Measurements from ENCODE around the gene EPHB1.

Gene EPHB1

DNA sequence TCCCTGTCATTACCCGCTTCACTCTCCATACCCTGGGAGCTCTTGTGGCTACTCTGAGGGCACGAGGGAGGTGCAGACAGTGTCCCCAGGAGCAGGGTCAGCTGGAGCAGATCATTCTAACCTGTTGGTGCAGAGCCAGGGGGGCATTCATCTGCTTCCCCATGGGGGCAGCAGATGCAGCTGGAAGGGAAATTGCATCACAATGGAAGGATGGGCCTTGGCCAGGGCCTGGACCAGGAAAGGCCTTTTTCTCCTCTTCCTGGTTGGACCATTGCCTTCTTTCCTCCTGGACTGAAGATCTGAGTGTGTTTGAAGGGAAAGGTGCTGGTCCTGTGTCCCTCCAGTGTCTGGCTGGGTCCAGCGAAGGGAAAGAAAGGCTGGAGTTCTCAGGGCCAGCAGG is 55.7 kb downstream of the EPHB1 start:
- no peak for DNase-seq (ENCODE audit: low spot score)

DNA sequence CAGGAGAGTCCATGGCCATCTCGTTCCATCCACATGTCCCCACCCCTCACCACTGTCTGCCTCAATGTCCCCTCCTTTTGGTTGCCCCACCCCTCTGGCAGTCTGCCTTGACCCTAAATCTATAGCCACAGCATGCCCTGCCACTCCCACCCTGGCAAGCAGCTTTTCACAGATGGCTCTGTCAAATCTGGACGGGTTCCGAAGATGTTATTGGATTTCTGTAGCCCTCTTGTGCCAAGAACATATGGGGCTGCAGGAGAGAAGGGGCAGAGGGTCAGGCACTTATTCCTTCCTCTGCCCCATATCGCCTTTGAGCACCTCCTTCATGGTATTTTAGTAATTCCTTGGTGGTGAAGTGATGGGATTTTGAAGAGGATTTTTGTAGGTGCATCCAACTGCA is 57.1 kb downstream of the EPHB1 start:
- DNase-seq (ENCODE audit: low spot score) = no peak

DNA sequence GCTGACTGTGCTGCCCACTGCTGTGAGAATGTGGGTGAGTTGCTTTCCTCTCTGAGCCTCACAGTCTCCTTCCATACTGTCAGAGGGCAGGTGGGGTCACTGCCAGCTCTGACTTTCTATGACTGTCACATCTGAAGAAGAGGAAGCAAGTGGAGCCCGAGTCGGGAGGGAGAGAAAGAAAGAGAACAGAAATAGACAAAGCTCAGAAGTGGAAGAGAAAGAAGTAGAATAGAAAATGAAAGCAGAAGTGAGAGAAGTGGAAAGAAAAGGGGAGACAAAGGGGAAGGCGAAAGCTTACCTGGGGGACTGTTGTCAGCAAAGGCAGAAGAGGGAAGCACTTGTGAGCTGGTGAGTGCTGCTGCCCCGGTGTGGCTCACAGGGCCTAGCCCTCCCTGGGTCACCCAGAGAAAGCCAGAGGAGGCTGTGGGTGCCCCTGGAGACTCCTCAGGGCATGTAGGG is 57.9 kb downstream of the EPHB1 start:
- no peak for DNase-seq (ENCODE audit: low spot score)

DNA sequence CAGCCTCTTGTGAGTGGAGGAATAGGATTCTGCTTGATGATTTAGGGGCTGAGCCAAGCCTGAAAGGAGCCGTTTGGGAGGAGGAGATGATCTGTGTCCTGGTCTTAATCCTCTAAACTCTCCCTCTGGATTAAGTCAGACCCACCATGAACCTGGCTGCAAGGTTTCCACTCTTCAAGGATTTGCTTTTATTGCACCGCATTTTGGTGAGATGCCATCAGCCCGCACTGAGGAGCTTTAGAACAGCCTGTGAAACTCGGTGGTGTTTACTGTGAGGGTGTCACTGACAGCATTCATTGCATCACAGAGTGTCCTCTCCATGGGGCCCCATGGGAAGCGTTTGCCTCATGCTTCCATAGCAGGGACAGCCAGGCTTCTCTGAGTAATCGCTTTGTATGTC is 59.2 kb downstream of the EPHB1 start:
- no peak for DNase-seq (ENCODE audit: low spot score)

DNA sequence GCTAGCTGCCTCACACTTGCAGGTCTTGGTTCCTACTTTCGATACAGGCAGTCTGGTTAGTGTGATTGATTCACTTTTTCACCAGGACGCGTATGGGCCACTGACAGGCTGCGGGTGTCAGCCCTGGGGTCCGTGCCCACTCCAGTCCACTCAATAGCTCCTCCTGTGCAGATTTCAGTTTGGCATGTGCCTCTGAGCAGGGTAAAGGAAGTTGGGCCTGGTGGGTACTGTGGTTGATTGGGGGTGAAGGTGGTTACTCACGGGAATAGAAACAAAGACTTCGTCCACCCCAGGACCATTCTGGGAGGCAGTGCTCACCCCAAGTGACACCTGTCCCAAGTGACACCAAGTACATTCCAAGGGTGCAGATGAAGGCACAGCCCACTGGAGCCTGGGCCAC is 62.3 kb downstream of the EPHB1 start:
- DNase-seq (ENCODE audit: low spot score) = no peak

DNA sequence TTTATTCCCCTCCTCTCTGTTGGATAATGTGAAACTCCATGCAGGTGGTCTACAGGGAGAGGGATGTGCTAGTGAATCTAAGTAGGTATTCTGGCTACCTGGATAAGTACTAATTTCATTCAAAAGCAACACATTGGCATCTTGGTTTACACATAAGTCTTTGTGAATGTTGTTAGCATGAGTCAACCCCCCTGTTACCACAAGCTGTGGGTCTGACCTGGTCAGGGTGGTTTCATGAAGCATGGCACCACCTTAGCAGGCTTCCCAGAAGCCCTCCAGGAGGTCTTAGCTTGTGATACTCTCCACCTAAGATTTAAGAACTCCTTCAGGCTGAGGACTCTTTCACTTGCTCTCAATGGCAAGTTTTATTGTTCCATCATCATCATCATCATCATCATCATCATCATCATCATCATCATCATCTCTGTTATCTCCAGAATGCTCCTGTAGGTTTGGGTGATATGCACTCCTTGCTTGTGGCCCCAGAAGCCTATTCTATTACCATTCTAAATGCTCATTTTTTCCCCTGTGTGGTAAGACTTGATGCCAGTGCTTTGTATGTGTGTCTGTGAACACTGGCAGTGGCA is 62.8 kb downstream of the EPHB1 start:
- DNase-seq (ENCODE audit: low spot score) = no peak

DNA sequence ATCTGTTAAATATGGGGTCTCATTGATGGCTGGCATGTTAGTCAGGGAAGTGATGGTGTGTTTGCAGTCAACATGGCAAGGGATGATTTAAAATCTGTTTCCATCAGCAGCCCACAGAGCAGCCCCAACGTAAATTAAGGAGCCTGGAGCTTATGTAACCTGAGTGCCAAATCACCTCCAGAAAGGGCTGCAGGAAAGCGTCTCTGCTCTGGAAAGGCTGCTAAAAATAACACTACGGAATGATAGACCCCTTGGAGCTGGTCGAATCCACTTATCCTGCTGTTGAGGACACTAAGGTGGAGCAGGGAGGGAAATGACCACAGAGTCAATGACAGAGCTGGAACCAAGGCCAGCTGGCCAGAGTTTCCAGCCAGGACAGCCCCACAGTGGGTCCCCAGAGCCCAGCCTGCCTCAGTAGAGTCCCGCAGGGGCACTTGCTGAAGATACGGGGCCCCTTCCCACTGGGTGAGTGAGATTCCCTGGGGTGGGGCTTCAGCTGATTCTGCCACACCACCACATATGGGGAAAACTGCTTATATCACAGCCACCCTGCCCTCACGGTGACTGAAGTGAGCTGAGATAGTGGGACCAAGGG is 63.5 kb downstream of the EPHB1 start:
- no peak for DNase-seq (ENCODE audit: low spot score)

DNA sequence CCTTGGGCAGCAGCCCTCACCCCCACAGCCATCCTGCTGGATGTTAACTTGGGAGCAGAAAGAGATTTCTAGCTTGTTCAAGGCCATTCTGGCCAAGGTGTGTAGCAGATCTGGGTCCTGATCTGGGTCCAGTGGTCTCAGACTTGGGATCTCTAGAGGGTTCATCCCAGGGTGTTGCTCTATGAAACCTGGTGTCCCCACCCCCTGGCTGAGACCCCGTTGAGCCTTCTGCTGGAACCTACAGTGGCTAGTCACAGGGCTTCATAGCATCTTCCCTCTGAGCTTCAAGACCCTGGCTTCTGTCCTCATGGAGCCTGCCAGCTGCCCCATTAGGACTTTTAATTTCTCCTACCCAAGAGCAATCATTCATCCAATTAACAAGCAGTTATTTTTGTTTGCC is 64.3 kb downstream of the EPHB1 start:
- no peak for DNase-seq (ENCODE audit: low spot score)

DNA sequence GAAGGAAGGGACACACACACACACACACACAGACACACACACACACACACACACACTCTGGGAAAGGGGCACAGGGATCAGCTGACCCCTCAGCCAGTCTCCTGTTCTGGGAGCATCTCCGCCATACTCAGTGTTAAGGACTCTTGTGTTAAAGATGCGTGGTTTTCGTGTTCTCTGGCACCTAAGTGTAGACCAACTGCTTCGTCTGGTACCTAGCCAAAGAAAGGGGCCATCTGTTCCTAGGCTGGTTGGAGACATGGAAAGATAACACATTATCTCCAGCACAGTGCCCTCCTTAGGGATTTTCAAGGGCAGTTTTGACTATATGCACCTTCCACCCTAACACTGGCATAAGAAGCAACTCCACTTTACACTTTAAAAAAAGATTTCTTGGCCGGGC is 65.1 kb downstream of the EPHB1 start:
- DNase-seq (ENCODE audit: low spot score) = no peak

DNA sequence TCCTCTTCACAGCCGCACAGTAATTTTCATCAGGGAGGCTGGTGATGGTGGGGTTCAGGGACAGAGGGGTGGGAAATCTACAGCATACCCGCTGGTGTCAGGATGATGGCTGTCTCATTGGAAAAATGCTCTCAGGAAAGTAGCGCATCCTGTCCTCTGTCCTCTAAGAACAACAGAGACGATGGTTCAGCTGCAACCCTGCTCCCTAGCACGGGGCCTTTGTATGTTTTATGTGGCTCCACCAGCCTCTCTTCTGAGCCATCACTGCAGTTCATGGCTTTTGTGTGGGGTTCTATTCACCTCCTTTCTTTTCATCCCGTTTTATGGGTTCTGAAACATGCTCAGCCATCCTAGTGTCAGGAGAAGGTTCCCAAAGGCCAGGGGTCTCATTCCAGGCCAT is 68.9 kb downstream of the EPHB1 start:
- DNase-seq (ENCODE audit: low spot score) = no peak

DNA sequence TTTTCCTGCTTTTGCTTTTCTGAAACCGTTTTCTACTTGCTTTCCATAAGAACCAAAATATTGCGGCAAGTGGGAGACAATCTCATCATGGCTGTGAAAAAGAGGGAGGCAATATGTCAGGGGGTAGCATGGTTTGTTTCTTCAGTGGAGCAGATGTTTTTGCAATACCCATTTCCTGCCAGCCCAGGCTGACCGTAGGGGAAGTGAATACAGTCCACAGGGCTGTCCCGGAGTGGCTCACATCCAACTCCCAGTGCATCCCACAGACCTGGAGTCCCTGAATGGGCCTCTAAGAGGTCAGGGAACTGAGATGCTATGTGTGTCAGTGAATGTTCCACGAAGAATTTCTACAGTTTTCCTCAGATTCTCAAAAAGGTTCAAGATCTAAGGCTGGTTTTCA is 69.6 kb downstream of the EPHB1 start:
- no peak for DNase-seq (ENCODE audit: low spot score)

DNA sequence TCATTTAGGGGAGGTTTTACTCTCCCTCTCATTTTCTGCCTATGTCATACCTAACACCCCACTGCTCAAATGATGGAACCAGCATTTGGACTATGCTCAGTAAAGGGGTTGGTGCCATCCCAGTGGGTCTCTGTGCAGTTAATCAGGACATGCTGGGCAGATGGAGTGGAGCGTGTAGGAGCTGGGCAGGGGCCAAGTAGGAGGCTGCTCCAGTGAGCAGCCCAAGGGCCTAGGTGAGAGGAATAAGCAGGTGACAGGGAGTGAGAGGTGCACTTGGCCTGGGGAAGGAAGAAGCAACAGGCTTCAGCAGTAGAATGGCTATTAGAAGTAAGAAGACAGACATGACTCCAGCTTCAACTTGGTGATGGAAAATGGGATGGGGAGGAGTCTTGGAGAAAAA is 72.2 kb downstream of the EPHB1 start:
- DNase-seq (ENCODE audit: low spot score) = no peak

DNA sequence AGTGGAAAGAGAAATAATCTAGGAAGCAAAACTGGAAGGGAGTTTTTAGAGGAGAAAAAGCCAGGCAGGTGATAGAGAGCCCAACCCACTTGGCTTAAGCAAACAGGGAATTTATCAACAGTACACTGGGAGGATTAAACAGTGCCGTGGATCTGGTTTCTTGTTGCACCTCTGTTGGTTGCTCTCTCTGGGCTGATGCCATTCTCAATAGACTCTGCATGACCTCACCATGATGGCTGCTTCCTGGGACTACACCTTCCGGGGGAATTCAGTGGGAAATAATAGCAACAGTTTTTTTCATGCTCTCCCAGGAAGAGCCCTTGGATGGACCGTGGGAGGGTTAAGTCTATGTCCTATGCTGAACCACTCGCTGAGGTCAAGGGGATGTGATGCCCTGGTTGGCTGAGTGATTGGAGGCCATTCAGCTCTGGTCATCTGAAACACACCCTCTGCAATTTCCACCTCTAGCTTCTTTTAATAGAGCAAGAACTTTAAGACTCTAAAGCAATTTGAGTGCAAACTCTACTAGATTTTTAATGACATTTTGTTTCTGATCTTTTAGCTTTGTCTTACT is 74.2 kb downstream of the EPHB1 start:
- no peak for DNase-seq (ENCODE audit: low spot score)

DNA sequence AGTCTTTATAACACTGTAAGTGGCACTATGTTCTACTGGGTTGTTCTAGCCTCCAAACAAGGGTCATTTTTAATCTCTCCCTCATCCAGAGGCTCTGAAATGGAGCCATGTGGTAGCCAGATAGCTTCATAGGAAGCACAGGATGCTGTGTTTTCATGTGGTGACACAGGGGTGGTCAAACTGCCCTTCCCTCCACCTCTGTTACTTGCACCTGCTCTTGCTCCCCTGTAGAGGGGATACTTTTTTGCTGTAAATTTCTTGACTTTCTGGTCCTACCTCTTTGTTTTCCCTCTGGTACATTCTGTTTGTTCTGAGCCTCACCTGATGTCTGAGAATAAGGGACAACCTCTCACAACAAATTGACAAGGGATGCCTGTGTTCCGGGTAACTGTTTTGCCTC is 76.8 kb downstream of the EPHB1 start:
- DNase-seq (ENCODE audit: low spot score) = no peak

DNA sequence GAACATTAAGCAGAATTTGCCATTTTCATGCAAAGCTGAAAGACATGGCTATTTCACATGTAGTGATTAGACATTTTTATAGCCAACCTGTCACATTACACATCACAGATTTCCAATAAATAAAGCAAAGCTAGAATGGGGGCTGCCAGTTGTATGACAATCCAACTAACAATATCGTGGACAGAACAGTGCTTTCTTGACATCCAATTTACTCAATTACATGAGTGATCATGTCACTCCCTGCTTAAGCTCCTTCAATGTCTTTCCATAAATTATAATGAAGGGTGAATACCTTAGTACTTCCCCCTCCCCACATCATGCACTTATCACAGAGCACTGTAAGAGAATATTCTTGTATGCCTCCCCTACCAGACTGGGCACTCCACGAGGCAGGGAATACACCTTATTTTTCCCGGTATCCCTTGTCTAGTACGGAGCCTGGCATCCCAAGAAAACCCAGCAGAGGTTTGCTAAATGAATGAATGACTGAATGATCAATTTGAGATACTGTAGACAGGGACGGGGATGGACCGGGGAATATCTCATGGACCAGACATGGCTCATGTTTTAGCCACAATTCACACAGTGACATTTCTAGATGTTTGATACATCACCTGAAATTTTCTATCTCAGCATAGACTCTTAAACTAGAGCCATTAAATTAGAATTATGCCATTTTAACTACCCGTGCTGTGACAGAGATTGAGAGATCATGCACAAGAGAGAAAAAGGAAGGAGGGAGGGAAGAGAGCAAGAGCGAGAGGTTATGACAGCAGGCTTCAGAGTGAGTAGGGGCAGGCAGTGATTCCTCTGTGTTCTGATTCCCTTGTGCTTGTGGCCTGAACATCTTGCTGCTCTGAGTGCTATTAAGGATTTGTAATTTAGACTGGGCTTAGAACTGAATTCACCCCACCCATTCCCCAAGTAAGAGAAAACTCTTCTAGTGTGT is 77.7 kb downstream of the EPHB1 start:
- no peak for DNase-seq (ENCODE audit: low spot score)

DNA sequence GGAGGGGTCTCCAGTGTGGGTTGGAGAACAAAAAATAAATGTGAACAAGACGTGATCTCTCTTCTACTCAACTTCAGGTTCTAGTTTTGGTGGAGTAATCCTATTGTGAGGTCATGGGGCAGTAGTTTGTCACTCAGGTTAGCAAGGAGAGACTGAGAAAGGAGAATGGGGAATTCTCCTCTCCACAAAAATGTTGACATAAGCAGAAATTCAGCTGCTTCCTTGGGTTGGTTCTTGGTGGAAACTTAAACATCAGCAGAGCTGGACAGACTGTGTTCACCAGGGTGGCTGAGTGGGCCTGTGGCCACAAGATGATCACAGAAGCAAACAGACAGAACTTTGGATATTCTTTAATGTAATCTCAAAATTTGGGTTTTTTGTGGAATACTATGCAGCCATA is 78.7 kb downstream of the EPHB1 start:
- DNase-seq (ENCODE audit: low spot score) = no peak

DNA sequence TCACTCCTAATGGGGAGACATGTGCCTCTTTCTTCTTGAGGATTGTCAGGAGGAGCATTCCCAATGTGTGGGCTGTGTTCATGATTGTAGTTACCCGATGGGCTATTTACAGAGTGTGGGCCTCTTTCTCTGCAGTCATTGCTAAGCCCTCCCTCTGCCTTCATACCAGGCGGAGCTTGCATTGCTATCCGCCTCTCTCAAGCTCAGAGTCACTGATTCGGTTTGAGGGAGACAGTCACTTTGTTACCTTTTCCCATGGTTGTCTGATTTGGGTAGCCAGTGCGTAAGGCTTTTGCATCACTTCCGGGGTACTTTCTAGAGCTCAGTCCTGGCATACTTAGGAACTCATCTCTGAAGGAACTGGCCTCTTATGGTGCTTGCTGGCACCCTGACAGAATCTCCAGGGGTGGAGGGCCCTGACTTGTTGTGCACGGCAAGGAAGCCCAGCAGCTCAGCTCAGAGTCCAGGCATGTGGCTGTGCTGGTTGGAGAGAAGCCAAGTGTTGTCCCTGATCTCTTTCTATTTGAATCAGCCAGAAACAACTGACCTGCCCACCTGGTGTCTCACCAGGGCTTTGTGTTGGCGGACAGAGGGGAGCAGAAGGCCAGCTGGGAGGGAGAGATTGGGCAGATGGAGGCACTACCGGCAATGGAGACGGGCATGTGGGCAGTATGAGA is 79.8 kb downstream of the EPHB1 start:
- no peak for DNase-seq (ENCODE audit: low spot score)

DNA sequence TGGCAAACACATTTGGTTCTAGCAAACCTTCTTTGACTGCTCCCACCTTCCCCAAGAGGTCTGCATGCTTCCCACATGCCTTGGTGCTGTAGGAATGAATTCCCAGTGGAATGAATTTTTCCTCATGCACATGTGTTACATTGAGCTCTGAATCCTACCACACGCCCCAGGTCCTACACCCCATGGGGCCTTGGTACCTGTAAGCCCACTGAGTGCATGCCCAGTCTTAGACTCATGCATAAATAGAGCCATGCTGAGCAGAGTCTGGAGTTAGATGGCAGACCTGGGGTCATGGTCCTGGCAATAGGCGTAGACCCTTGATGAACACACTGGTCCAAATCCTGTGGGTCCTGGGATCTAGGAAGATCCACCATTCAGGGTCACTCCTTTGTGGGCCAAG is 81.8 kb downstream of the EPHB1 start:
- no peak for DNase-seq (ENCODE audit: low spot score)

DNA sequence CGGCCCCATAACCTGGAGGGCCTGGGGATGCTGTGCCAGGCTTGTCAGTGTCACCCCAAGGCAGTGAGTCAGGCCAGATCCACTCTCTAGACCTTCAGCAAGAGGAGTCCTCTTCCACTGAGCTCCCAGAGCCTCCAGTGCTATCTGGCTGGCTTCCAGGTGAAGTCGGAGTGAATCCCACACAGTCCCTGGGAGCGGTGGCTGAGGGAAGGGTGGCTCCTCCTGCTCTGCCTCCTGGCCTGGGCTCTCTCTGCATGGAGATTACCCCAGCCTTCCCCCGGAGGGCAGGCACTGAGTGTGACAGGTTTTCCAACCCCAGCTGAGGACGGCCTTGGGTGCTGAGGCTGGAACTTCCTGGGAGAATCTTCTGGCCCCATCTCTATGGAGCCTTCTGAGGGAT is 82.7 kb downstream of the EPHB1 start:
- DNase-seq (ENCODE audit: low spot score) = no peak

DNA sequence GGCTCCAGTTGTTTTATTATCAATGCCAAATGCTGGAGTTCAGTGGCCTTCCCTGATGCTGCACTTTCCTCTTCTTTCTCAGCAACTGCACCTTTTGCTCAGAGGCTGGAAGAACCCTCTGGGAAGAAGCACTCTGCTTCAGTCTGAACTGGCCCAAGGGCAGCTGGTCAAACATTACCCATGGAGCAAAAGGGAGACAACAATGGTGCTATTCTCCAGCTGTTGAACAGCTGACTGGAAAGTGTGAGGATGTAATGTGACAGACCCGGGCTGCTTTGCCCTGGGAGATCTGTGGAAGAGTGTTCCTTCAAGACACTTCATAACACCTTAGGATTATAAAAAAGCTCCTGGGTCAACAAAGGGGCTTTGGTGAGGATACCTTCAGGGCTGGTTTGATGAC is 84.9 kb downstream of the EPHB1 start:
- DNase-seq (ENCODE audit: low spot score) = no peak

DNA sequence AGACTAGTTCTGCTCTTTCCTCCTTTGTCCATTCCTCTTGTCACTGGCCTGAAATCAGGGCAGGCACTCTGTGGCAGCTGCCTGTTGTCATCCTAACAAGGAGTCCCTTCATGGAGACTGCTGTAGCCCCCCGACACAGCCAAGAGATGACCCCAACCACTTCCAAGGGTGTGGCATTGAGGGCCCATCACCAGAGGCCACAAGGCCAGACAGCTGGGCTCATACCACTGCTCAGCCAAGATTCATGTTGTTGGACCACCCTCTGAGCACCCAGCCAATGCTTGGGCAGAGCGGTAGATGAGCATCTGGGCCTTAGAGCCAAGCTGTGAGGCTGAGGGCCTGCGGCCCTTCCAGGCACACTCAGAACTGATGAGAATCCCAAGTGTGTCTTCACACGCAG is 85.4 kb downstream of the EPHB1 start:
- no peak for DNase-seq (ENCODE audit: low spot score)

DNA sequence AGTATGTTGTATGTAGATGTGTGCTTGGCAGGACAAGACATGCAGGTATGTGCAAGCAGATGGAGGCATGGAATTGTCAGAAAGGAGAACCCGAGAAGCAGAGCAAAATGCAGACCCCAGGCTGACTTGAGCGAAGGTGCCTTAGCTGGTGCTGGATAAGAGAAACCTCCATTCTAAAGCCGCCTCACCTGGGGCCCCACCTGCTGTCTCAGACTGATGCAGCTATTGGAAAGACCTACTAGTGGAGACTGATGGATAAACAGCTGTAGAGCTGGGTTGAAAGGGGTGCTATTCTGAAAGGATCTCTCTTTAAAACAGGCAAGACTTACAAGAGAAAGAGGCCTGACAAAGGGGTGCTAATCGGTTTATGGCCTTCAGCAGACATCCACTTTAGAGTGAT is 86.2 kb downstream of the EPHB1 start:
- DNase-seq (ENCODE audit: low spot score) = no peak
